Heart left ventricle (tissue), 13 donors: ENCODE results near the gene ARHGAP18.

Experiments used
- CTCF ChIP-seq, 12 donors: fragments of 200-600 bp; sonication (generic) in 4 of 12; IDR thresholded peaks; one replicate each; pipeline versions ENCODE4 v1.5.0 to v1.8.0; 2018 to 2022; ENCODE audit warnings: antibody characterized with exemption in 12 of 12, mild to moderate bottlenecking in 5 of 12
- POLR2A ChIP-seq, 2 donors: fragments of 450-650 bp; IDR thresholded peaks; one replicate each; pipeline ENCODE4 v1.6.1; 2017; ENCODE audit warnings: antibody characterized with exemption in 2 of 2, mild to moderate bottlenecking in 2 of 2, moderate library complexity in 2 of 2
- donor health status: ischemic (EF 13 %, LVEDD 7.1; RV severe dilation, severe dysfunction).
- donor health status: DM: no; HTN: yes; CAD: no.
- donor health status: DM: no; HTN: no; CAD: no.
- donor health status: ischemic (EF 25% LVEDD 6.9; RV normal size, moderate dysfunction).
- donor health status: ischemic (EF 25% LVEDD 5.7; RV mildly dilated, moderate dysfunction).
- donor health status: ischemic (EF 35%, LVEDD 5.7; RV mildly dilated, moderate dysfunction).
- donor health status: nonischemic (EF 11% LVEDD 7.7; RV severe dilation, severe dysfunction).
- donor health status: DM: yes; HTN: yes; CAD: no.
- donor health status: PGD.
- donor health status: ischemic (EF 29% LVEDD 5.4; RV normal size, mild dysfunction).
- donor health status: nonischemic (EF 23%, LVEDD 6.1; RV moderate dilation, normal function).

- no peak for TF ChIP-seq CTCF (IDR thresholded peaks at IDR 0.05)
- no peak for TF ChIP-seq POLR2A (IDR thresholded peaks at IDR 0.05)
Measured at GRCh38 chr6:129736105-129736504, 26.1 kb upstream of the ARHGAP18 start.
